ENCODE data around the gene FXYD4. TPM values are rescaled to one million over a fixed set of nuclear protein-coding genes. Genes with fewer than 3 reads are reported as not detected.

The FXYD4 gene
- total RNA-seq, 1 experiment from 2014 or later, result not detected

- H3K4me1 Mint-ChIP-seq (ENCODE audit: insufficient read depth, unreplicated experiment), result peaks cover 17% of the 10 kb centered on the region
- no peaks in the 10 kb centered on the region for H3K9me3 Mint-ChIP-seq (ENCODE audit: unreplicated experiment)
- CTCF ChIA-PET, result interaction anchor here (0.9 to 1.6 kb wide), 3 partner anchors 11 to 199 kb away, joined by 3 to 6 read pairs (median 5); no protein-coding TSS in a partner anchor
- H3K27ac Mint-ChIP-seq (ENCODE audit: low read depth, unreplicated experiment), result no peak overlapping the region
- TF ChIP-seq CTCF (IDR thresholded peaks at IDR 0.05; ENCODE audit: unreplicated experiment), result no peak
- no peaks in the 10 kb centered on the region for H3K27me3 Mint-ChIP-seq (ENCODE audit: insufficient read depth, unreplicated experiment)
- no peak for DNase-seq (ENCODE audit: unreplicated experiment)
- POLR2A ChIA-PET, result no interaction called here
- BruUV-seq (replicated peaks), result no TSS peak
- intact Hi-C loops (cut with micrococcal nuclease), result no loop called here
- no peak overlapping the region for H3K4me3 Mint-ChIP-seq (ENCODE audit: unreplicated experiment)
- no peaks in the 10 kb centered on the region for H3K36me3 Mint-ChIP-seq (ENCODE audit: insufficient read depth, unreplicated experiment)
These were observed 33.3 kb upstream of the FXYD4 start for GRCh38 chr10:43338117-43338516.

- Mint-ChIP-seq H3K4me1 (ENCODE audit: insufficient read depth, unreplicated experiment) (peaks cover 22% of the 10 kb centered on the region), H3K27ac (ENCODE audit: low read depth, unreplicated experiment) (no peak overlapping the region), H3K27me3 (ENCODE audit: insufficient read depth, unreplicated experiment) (no peaks in the 10 kb centered on the region), H3K9me3 (ENCODE audit: unreplicated experiment) (no peaks in the 10 kb centered on the region), H3K36me3 (ENCODE audit: insufficient read depth, unreplicated experiment) (no peaks in the 10 kb centered on the region), H3K4me3 (ENCODE audit: unreplicated experiment) (no peak overlapping the region)
- intact Hi-C loops (cut with micrococcal nuclease), result no loop called here
- POLR2A ChIA-PET, result no interaction called here
- no peak for TF ChIP-seq CTCF (IDR thresholded peaks at IDR 0.05; ENCODE audit: unreplicated experiment)
- no TSS peak for BruUV-seq (replicated peaks)
- no peak for DNase-seq (ENCODE audit: unreplicated experiment)
- CTCF ChIA-PET, result interaction anchor here (0.9 to 1.6 kb wide), 2 partner anchors 10 to 46 kb away, joined by 5 to 6 read pairs; no protein-coding TSS in a partner anchor
These were observed 32.3 kb upstream of the FXYD4 start for GRCh38 chr10:43339136-43339535.

GRCh38 chr10:43340101-43340500 lies 31.3 kb upstream of the FXYD4 start:
- H3K4me3 Mint-ChIP-seq (ENCODE audit: unreplicated experiment), result no peak overlapping the region
- H3K27me3 Mint-ChIP-seq (ENCODE audit: insufficient read depth, unreplicated experiment), result no peaks in the 10 kb centered on the region
- intact Hi-C loops (cut with micrococcal nuclease), result no loop called here
- H3K4me1 Mint-ChIP-seq (ENCODE audit: insufficient read depth, unreplicated experiment), result peaks cover 26% of the 10 kb centered on the region
- ChIA-PET POLR2A (interaction anchor here (0.5 to 1.6 kb wide), 6 partner anchors 29 to 202 kb away, joined by 3 to 10 read pairs (median 4); partner anchors contain the start of gene CSGALNACT2), CTCF (interaction anchor here (0.9 to 1.5 kb wide), 4 partner anchors 8 to 137 kb away, joined by 4 to 6 read pairs (median 5); no protein-coding TSS in a partner anchor)
- no peak overlapping the region for H3K27ac Mint-ChIP-seq (ENCODE audit: low read depth, unreplicated experiment)
- no TSS peak for BruUV-seq (replicated peaks)
- H3K9me3 Mint-ChIP-seq (ENCODE audit: unreplicated experiment), result no peaks in the 10 kb centered on the region
- no peak for DNase-seq (ENCODE audit: unreplicated experiment)
- no peak for TF ChIP-seq CTCF (IDR thresholded peaks at IDR 0.05; ENCODE audit: unreplicated experiment)
- H3K36me3 Mint-ChIP-seq (ENCODE audit: insufficient read depth, unreplicated experiment), result no peaks in the 10 kb centered on the region

GRCh38 chr10:43340619-43341018 lies 30.8 kb upstream of the FXYD4 start:
- POLR2A ChIA-PET, result interaction anchor here (0.5 to 1.6 kb wide), 8 partner anchors 29 to 202 kb away, joined by 3 to 10 read pairs (median 4); partner anchors contain the start of gene CSGALNACT2
- TF ChIP-seq CTCF (IDR thresholded peaks at IDR 0.05; ENCODE audit: unreplicated experiment), result no peak
- BruUV-seq (replicated peaks), result no TSS peak
- intact Hi-C loops (cut with micrococcal nuclease), result no loop called here
- Mint-ChIP-seq H3K27me3 (ENCODE audit: insufficient read depth, unreplicated experiment) (no peaks in the 10 kb centered on the region), H3K27ac (ENCODE audit: low read depth, unreplicated experiment) (peak overlapping the region; percentile 25), H3K36me3 (ENCODE audit: insufficient read depth, unreplicated experiment) (no peaks in the 10 kb centered on the region), H3K4me3 (ENCODE audit: unreplicated experiment) (no peak overlapping the region), H3K4me1 (ENCODE audit: insufficient read depth, unreplicated experiment) (peaks cover 26% of the 10 kb centered on the region), H3K9me3 (ENCODE audit: unreplicated experiment) (no peaks in the 10 kb centered on the region)
- DNase-seq (ENCODE audit: unreplicated experiment), result peak; percentile 89
- CTCF ChIA-PET, result interaction anchor here (0.6 to 1.5 kb wide), 6 partner anchors 9 to 201 kb away, joined by 3 to 6 read pairs (median 4); no protein-coding TSS in a partner anchor

Data from MCF 10A (cell line).